ENCODE results near the gene ANGPTL7.

The ANGPTL7 gene

GRCh38 chr1:11180342-11180744, 8.8 kb upstream of the ANGPTL7 start:
- TF ChIP-seq CTCF (IDR thresholded peaks at IDR 0.05), result no peak
- H3K27ac Mint-ChIP-seq, result no peak overlapping the region
- H3K27me3 Mint-ChIP-seq (ENCODE audit: low read depth, poor library complexity), result peaks cover 3% of the 10 kb centered on the region
- no peaks in the 10 kb centered on the region for H3K9me3 Mint-ChIP-seq
- H3K4me1 Mint-ChIP-seq, result peaks cover 38% of the 10 kb centered on the region
- no peak for DNase-seq
- H3K4me3 Mint-ChIP-seq, result no peak overlapping the region
- peaks cover 45% of the 10 kb centered on the region for H3K36me3 Mint-ChIP-seq (ENCODE audit: low read depth)

- H3K27ac Mint-ChIP-seq, result no peak overlapping the region
Measured at GRCh38 chr1:11182884-11183283, 6.3 kb upstream of the ANGPTL7 start.

GRCh38 chr1:11184973-11185372, 4.2 kb upstream of the ANGPTL7 start:
- no peak overlapping the region for H3K27ac Mint-ChIP-seq
- H3K9me3 Mint-ChIP-seq, result no peaks in the 10 kb centered on the region
- no peak overlapping the region for H3K4me3 Mint-ChIP-seq
- no peaks in the 10 kb centered on the region for H3K27me3 Mint-ChIP-seq (ENCODE audit: low read depth, poor library complexity)
- H3K4me1 Mint-ChIP-seq, result peaks cover 5% of the 10 kb centered on the region
- H3K36me3 Mint-ChIP-seq (ENCODE audit: low read depth), result peaks cover 56% of the 10 kb centered on the region
- no peak for DNase-seq
- TF ChIP-seq CTCF (IDR thresholded peaks at IDR 0.05), result no peak

More at GRCh38 chr1:11182884-11183283, 6.3 kb upstream of the ANGPTL7 start:
- no peaks in the 10 kb centered on the region for H3K9me3 Mint-ChIP-seq
- H3K4me1 Mint-ChIP-seq, result peaks cover 26% of the 10 kb centered on the region
- no peaks in the 10 kb centered on the region for H3K27me3 Mint-ChIP-seq (ENCODE audit: low read depth, poor library complexity)
- DNase-seq, result no peak
- no peak for TF ChIP-seq CTCF (IDR thresholded peaks at IDR 0.05)
- H3K36me3 Mint-ChIP-seq (ENCODE audit: low read depth), result peaks cover 56% of the 10 kb centered on the region
- no peak overlapping the region for H3K4me3 Mint-ChIP-seq

GRCh38 chr1:11187000-11187399, 2.2 kb upstream of the ANGPTL7 start:
- Mint-ChIP-seq H3K9me3 (no peaks in the 10 kb centered on the region), H3K4me3 (no peak overlapping the region), H3K4me1 (no peaks in the 10 kb centered on the region), H3K27ac (no peak overlapping the region), H3K27me3 (ENCODE audit: low read depth, poor library complexity) (no peaks in the 10 kb centered on the region), H3K36me3 (ENCODE audit: low read depth) (peaks cover 51% of the 10 kb centered on the region)
- no peak for TF ChIP-seq CTCF (IDR thresholded peaks at IDR 0.05)
- DNase-seq, result no peak

- Mint-ChIP-seq H3K4me3 (no peak overlapping the region), H3K9me3 (no peaks in the 10 kb centered on the region), H3K27ac (no peak overlapping the region), H3K27me3 (ENCODE audit: low read depth, poor library complexity) (no peaks in the 10 kb centered on the region), H3K4me1 (no peaks in the 10 kb centered on the region), H3K36me3 (ENCODE audit: low read depth) (peaks cover 54% of the 10 kb centered on the region)
- TF ChIP-seq CTCF (IDR thresholded peaks at IDR 0.05), result no peak
- no peak for DNase-seq
Measured at GRCh38 chr1:11187494-11187893, 1.7 kb upstream of the ANGPTL7 start.

- DNase-seq, result no peak
- Mint-ChIP-seq H3K4me1 (no peaks in the 10 kb centered on the region), H3K9me3 (no peaks in the 10 kb centered on the region), H3K4me3 (no peak overlapping the region), H3K36me3 (ENCODE audit: low read depth) (peaks cover 54% of the 10 kb centered on the region), H3K27me3 (ENCODE audit: low read depth, poor library complexity) (no peaks in the 10 kb centered on the region), H3K27ac (peak overlapping the region; percentile 84)
- no peak for TF ChIP-seq CTCF (IDR thresholded peaks at IDR 0.05)
Measured at GRCh38 chr1:11187931-11188330, 1.2 kb upstream of the ANGPTL7 start.

All from nephron progenitor cell (in vitro differentiated cells).